H1 (cell line): ENCODE measurements around the gene PMF1. TPM values are rescaled to one million over a fixed set of nuclear protein-coding genes. Genes with fewer than 3 reads are reported as not detected.

Experiments used
- EP300 ChIP-seq, 2 experiments: IDR thresholded peaks; 1 replicate in 1 of 2; 2 replicates in 1 of 2; pipeline ENCODE4 v1.6.1; 2011 to 2012; ENCODE audit warnings: low read depth in 2 of 2, low read length in 2 of 2, mild to moderate bottlenecking in 2 of 2, borderline replicate concordance in 1 of 2, inconsistent platforms in 1 of 2, moderate library complexity in 1 of 2
- SP1 ChIP-seq: IDR thresholded peaks from 2 replicates; pipeline ENCODE4 v1.6.1; 2011; ENCODE audit warnings: low read depth, low read length
- YY1 ChIP-seq: IDR thresholded peaks from 2 replicates; pipeline ENCODE4 v1.6.1; 2011; ENCODE audit warnings: low read depth, mild to moderate bottlenecking, low read length
- polyA plus RNA-seq, 7 experiments: library from polyadenylated mRNA; depleted of rRNA in 3 of 7; stranded (reverse) in 5 of 7; unstranded in 2 of 7; fragments of >200 nt in 5 of 7; fragments of 200-250 nt in 2 of 7; gene quantifications; 1 replicate in 5 of 7; 2 replicates in 1 of 7; 4 replicates in 1 of 7; pipeline versions ENCODE4 v1.2.1 to v1.2.3, GENCODE V29; 2011 to 2013; ENCODE audit warnings: missing spikeins in 2 of 7, mixed read lengths in 2 of 7
- total RNA-seq: library from RNA; stranded (reverse); fragmentation: NEBNext Ultra II Directional; extraction: Animal tissue kit (Norgen Biotek cat#: 25700); gene quantifications from 2 replicates; pipeline ENCODE4 v1.2.1, GENCODE V29; 2021
- TF ChIP-seq, protein P1 (sequence below): fragments of 300-600 bp; sonication (generic); IDR thresholded peaks from 2 replicates; pipeline ENCODE4 v1.7.1; 2012; ENCODE audit warnings: low read length, moderate library complexity, mild to moderate bottlenecking, inconsistent platforms; ENCODE audit not compliant: insufficient replicate concordance
- TF ChIP-seq, protein P2 (sequence below), 3 experiments: IDR thresholded peaks; 1 replicate in 2 of 3; 2 replicates in 1 of 3; pipeline versions ENCODE4 v1.5.1 to v1.6.1; 2011; ENCODE audit warnings: low read length in 3 of 3, mild to moderate bottlenecking in 3 of 3, inconsistent platforms in 2 of 3, low read depth in 1 of 3, moderate library complexity in 1 of 3; ENCODE audit not compliant: insufficient read depth in 1 of 3; ENCODE audit errors: control extremely low read depth in 1 of 3

The PMF1 gene
- total and polyA plus RNA-seq, 2 of the 8 experiments (the other 6 are each of a cell fraction or from before 2014, with no cell fraction given) = 113 to 296 TPM

DNA sequence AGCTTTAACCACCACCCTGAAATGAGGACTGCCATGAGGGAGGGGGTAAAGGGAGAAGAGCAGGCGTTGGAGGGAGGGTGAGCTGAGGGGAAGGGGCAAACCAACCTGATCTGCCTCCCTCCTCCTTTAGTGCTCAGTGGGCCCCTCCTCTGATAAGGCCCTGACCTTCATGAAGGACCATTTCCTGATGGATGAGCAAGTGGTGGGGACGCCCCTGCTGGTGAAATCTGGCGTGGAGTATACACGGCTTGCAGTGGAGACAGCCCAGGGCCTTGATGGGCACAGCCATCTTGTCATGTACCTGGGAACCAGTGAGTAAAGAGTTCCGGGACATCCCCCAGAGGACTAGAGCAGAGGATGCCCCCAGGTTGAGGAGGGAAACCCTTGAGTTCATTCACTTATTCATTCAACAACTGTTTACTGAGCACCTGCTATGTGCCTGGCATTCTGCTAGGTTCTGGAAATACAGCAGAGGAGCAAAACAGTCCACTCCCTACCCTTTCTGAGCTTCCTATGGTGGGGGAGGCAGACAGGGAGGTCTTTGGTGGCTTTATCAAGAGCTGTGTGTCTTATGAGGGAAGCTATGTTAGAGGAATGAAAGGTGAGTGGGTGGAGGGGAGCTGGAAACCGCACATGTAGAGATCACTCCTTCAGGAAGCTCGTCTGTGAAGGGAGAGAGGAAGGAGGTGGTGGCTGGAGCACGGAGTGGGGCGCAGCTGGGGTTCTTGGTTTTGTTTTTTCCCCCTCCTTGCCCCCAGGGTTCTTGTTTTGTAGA lies 39.9 kb upstream of the PMF1 start (continued):
- TF ChIP-seq, protein P1, sequence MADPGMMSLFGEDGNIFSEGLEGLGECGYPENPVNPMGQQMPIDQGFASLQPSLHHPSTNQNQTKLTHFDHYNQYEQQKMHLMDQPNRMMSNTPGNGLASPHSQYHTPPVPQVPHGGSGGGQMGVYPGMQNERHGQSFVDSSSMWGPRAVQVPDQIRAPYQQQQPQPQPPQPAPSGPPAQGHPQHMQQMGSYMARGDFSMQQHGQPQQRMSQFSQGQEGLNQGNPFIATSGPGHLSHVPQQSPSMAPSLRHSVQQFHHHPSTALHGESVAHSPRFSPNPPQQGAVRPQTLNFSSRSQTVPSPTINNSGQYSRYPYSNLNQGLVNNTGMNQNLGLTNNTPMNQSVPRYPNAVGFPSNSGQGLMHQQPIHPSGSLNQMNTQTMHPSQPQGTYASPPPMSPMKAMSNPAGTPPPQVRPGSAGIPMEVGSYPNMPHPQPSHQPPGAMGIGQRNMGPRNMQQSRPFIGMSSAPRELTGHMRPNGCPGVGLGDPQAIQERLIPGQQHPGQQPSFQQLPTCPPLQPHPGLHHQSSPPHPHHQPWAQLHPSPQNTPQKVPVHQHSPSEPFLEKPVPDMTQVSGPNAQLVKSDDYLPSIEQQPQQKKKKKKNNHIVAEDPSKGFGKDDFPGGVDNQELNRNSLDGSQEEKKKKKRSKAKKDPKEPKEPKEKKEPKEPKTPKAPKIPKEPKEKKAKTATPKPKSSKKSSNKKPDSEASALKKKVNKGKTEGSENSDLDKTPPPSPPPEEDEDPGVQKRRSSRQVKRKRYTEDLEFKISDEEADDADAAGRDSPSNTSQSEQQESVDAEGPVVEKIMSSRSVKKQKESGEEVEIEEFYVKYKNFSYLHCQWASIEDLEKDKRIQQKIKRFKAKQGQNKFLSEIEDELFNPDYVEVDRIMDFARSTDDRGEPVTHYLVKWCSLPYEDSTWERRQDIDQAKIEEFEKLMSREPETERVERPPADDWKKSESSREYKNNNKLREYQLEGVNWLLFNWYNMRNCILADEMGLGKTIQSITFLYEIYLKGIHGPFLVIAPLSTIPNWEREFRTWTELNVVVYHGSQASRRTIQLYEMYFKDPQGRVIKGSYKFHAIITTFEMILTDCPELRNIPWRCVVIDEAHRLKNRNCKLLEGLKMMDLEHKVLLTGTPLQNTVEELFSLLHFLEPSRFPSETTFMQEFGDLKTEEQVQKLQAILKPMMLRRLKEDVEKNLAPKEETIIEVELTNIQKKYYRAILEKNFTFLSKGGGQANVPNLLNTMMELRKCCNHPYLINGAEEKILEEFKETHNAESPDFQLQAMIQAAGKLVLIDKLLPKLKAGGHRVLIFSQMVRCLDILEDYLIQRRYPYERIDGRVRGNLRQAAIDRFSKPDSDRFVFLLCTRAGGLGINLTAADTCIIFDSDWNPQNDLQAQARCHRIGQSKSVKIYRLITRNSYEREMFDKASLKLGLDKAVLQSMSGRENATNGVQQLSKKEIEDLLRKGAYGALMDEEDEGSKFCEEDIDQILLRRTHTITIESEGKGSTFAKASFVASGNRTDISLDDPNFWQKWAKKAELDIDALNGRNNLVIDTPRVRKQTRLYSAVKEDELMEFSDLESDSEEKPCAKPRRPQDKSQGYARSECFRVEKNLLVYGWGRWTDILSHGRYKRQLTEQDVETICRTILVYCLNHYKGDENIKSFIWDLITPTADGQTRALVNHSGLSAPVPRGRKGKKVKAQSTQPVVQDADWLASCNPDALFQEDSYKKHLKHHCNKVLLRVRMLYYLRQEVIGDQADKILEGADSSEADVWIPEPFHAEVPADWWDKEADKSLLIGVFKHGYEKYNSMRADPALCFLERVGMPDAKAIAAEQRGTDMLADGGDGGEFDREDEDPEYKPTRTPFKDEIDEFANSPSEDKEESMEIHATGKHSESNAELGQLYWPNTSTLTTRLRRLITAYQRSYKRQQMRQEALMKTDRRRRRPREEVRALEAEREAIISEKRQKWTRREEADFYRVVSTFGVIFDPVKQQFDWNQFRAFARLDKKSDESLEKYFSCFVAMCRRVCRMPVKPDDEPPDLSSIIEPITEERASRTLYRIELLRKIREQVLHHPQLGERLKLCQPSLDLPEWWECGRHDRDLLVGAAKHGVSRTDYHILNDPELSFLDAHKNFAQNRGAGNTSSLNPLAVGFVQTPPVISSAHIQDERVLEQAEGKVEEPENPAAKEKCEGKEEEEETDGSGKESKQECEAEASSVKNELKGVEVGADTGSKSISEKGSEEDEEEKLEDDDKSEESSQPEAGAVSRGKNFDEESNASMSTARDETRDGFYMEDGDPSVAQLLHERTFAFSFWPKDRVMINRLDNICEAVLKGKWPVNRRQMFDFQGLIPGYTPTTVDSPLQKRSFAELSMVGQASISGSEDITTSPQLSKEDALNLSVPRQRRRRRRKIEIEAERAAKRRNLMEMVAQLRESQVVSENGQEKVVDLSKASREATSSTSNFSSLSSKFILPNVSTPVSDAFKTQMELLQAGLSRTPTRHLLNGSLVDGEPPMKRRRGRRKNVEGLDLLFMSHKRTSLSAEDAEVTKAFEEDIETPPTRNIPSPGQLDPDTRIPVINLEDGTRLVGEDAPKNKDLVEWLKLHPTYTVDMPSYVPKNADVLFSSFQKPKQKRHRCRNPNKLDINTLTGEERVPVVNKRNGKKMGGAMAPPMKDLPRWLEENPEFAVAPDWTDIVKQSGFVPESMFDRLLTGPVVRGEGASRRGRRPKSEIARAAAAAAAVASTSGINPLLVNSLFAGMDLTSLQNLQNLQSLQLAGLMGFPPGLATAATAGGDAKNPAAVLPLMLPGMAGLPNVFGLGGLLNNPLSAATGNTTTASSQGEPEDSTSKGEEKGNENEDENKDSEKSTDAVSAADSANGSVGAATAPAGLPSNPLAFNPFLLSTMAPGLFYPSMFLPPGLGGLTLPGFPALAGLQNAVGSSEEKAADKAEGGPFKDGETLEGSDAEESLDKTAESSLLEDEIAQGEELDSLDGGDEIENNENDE = no peak
- TF ChIP-seq YY1 = peak; percentile 57; the same call in 1 of the 2 replicates
- TF ChIP-seq SP1 = no peak
- TF ChIP-seq EP300 (IDR thresholded peaks at IDR 0.05; ENCODE audit: borderline replicate concordance in 1 of 2, low read depth in 2 of 2, low read length in 2 of 2) = no peak
- TF ChIP-seq, protein P2, sequence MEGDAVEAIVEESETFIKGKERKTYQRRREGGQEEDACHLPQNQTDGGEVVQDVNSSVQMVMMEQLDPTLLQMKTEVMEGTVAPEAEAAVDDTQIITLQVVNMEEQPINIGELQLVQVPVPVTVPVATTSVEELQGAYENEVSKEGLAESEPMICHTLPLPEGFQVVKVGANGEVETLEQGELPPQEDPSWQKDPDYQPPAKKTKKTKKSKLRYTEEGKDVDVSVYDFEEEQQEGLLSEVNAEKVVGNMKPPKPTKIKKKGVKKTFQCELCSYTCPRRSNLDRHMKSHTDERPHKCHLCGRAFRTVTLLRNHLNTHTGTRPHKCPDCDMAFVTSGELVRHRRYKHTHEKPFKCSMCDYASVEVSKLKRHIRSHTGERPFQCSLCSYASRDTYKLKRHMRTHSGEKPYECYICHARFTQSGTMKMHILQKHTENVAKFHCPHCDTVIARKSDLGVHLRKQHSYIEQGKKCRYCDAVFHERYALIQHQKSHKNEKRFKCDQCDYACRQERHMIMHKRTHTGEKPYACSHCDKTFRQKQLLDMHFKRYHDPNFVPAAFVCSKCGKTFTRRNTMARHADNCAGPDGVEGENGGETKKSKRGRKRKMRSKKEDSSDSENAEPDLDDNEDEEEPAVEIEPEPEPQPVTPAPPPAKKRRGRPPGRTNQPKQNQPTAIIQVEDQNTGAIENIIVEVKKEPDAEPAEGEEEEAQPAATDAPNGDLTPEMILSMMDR (IDR thresholded peaks at IDR 0.05; ENCODE audit: control extremely low read depth in 1 of 3, insufficient read depth in 1 of 3, low read depth in 1 of 3, low read length in 3 of 3) = peak; percentile 16 to 65 (median 59); a peak in 3 of 4 replicates
